VCaP (cell line): ENCODE measurements around the gene USP36.

Source experiments
- H3K27ac ChIP-seq: fragments of 450-650 bp; 2 replicates; pipeline ENCODE4 v1.5.1; 2017
- TF ChIP-seq, protein P1 (sequence below): fragments of 450-650 bp; conservative IDR thresholded peaks from 2 replicates; pipeline ENCODE4 v1.5.1; 2017; ENCODE audit warnings: mild to moderate bottlenecking, moderate library complexity

Gene USP36

DNA sequence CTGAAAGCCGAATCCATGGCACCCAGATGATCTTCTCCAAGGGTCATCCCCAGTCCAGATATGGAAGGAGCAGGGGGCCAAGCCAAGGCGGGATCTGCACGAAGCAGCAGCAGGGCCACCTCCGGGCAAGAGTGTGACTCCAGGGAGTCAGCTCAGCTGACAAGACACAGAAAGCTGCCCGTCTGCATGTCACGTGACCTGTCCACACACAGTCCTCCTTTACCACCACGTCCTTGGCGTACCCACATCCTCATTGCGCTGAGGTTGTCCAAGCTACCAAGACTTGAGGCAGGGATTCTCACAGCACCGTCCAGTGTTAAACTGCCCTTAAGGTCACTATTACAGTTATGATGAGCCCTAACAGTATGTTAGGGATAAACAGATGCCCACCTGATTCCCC lies 47.2 kb downstream of the USP36 start:
- no peak overlapping the region for H3K27ac ChIP-seq
- TF ChIP-seq, protein P1, sequence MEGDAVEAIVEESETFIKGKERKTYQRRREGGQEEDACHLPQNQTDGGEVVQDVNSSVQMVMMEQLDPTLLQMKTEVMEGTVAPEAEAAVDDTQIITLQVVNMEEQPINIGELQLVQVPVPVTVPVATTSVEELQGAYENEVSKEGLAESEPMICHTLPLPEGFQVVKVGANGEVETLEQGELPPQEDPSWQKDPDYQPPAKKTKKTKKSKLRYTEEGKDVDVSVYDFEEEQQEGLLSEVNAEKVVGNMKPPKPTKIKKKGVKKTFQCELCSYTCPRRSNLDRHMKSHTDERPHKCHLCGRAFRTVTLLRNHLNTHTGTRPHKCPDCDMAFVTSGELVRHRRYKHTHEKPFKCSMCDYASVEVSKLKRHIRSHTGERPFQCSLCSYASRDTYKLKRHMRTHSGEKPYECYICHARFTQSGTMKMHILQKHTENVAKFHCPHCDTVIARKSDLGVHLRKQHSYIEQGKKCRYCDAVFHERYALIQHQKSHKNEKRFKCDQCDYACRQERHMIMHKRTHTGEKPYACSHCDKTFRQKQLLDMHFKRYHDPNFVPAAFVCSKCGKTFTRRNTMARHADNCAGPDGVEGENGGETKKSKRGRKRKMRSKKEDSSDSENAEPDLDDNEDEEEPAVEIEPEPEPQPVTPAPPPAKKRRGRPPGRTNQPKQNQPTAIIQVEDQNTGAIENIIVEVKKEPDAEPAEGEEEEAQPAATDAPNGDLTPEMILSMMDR, result no peak

DNA sequence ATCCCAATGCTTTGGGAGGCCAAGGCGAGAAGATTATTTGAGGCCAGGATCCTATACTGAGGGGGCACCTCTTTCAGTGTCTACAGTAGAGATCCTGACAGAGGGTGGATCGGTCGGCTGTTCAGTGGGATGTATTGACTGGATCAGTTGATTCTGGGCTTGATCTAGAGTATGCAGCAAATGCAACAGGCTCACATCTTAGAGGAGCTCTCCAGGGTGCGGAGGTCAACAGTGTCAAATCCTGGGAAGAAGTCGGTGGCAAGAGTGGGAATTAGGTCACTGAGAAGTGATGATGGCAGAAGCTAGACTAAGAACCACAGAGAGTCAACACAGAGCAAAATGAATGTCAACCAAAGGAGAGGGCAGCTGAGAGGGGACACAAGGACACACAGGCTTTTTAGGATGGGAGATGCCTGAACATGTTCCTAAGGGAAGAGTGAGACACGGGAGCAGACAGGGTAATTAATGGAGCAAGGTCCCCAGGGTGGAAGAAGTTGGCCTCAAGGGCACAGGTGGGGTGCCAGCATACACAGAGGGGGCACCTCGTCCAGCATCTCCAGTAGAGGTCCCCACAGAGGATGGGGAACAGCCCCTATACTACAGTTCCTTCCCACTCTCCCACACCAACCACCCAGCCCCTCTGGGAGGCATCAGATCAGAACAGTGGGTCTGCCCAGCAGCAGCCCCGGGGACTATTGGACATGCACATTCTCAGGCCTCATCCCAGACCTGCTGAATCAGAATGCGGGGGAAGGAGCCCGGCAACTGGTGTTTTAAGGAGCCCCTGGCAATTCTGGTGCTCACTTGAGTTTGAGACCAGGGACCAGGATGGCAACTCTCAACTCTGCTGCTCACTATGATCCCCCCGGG lies 48.5 kb downstream of the USP36 start:
- TF ChIP-seq, protein P1, result no peak
- peak overlapping the region; percentile 71; the same call in 1 of the 2 replicates for H3K27ac ChIP-seq

DNA sequence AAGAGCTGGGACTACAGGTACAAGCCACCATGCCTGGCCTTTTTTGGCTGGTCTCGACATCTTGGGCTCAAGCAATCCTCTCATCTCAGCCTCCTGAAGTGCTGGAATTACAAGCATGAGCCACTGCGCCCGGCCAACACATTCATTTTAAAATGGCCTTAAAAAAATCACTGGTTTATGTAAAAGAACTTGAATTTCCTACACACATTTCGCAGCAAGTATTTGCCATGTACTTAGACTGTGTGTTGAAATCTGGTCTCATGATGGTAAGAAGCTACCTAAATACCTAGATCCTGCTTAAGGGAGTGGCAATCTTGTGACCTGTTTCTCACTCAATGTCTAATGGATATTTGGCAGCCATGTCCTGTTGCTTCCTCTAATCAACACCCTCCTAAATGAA lies 50.1 kb downstream of the USP36 start:
- peak overlapping the region; percentile 71 for H3K27ac ChIP-seq
- TF ChIP-seq, protein P1, result no peak

DNA sequence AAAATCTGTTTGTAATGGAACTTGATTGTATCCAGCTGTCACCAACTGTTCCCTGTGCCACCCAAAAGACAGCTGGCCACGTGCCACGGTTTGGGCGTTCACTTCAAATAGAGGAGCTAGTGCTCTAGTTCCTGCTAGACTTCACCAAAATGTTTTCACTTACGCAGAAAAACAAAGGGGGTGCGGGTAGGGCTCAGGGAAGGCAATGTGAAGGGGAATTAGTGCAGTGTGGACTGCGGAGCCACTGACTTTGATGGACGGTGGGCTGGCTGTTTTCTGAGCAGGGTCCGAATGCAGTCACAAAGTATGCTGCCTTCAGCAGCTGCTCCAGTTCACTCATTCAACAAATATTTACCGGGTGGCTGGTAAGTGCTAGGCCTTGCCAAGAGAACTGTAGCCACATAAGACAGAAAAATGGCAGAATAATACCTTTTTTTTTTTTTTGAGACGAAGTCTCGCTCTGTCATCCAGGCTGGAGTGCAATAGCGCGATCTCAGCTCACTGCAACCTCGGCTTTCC lies 50.9 kb downstream of the USP36 start:
- peak overlapping the region; percentile 71 for H3K27ac ChIP-seq
- TF ChIP-seq, protein P1, result no peak

DNA sequence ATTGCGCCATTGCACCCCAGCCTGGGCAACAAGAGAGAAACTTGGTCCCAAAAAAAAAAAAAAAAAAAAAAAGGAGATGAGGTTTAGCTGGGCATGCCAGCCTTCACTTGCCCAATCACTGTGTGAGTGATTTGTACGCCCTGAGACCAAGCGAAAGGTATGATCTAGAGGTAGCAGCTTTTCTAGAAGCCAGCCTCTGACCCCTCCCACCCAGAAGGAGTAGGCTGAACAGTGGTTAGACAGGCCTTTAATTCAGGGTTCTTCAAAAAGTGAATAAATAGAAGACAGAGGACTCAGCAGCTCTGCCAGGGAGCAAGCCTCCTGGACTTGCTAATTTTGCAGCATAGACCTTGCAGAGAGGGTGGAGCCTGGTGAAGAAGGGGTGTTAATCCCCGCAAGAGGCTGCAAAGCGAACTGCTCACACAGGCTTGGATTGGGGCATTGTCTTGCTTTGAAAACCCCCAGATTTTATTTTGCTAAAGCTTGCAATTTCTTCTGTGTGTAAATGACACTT lies 51.4 kb downstream of the USP36 start:
- TF ChIP-seq, protein P1, result no peak
- H3K27ac ChIP-seq, result peak overlapping the region; percentile 71

DNA sequence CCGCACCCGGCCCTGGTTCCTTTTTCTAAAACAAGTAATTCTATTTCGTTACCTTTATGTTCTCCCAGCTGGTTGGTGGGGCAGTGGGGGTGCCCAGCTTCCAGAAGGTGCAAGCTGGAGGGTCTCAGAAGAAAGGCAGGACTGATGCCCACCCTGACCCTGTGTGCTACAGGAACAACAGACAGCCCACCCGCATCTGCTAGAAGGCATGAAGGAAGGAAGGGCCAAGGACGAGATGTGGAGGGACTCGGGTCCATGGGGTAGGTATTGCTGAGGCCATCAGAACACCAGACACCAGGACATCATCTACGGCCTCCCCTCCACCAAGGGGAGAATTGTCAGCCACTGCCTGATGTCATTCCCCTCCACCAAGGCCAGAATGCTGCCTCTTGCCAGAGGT lies 52.2 kb downstream of the USP36 start:
- TF ChIP-seq, protein P1, result no peak
- no peak overlapping the region; the same call in 1 of the 2 replicates for H3K27ac ChIP-seq

DNA sequence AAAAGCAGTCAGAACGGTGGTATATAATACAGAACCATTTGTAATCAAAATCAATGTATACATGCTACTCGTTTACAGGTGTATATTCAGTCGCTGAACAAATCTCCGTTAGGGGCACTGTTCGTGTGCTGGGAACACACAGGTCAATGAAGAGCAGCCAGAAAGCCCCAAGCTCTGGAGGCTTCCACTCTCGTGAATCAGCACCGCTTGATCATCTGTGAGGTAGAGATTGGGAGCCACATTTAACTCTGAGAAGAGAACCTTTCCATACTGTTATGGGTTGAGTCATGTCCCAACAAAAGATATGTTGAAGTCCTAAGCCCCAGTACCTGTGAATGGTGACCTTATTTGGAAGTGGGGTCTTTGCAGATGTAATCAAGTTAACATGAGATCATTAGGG lies 53.2 kb downstream of the USP36 start:
- TF ChIP-seq, protein P1, result no peak
- H3K27ac ChIP-seq, result no peak overlapping the region
